Stimulated activated CD8-positive, alpha-beta memory T cell treated with anti-CD3 and anti-CD28 coated beads, Interleukin-7, amount 100 ng/mL, for 4 hours (primary cell): ENCODE measurements around the gene PGD.
"Not testable (repeated sequence)": the region's sequence is repeated elsewhere in the genome, so short reads cannot be mapped to it uniquely, and the experiment has no call there.

Experiments used
- DNase-seq, 2 donors: peaks; one replicate each; pipeline ENCODE4 v3.0.0-alpha.2; 2020; ENCODE audit warnings: low read depth in 2 of 2

Gene PGD

GRCh38 chr1:10437052-10437451, 38.2 kb downstream of the PGD start:
- no peak for DNase-seq

- no peak for DNase-seq
Measured at GRCh38 chr1:10438677-10439163, 39.9 kb downstream of the PGD start.

GRCh38 chr1:10440305-10440704, 41.4 kb downstream of the PGD start:
- DNase-seq = no peak

GRCh38 chr1:10440794-10441193, 41.9 kb downstream of the PGD start:
- DNase-seq = no peak

GRCh38 chr1:10444248-10444647, 45.4 kb downstream of the PGD start:
- no peak for DNase-seq

- no peak for DNase-seq
Measured at GRCh38 chr1:10444795-10445397, 46.0 kb downstream of the PGD start.

GRCh38 chr1:10446790-10447422, 48.0 kb downstream of the PGD start:
- DNase-seq = no peak

- no peak for DNase-seq
Measured at GRCh38 chr1:10449751-10450150, 50.9 kb downstream of the PGD start, which contains the start of gene CORT. Gene CORT, plus strand, starts transcription at chr1:10450031. Its CDS starts 193 bp downstream, at chr1:10450224.

GRCh38 chr1:10450156-10450814, 51.4 kb downstream of the PGD start:
- no peak for DNase-seq

GRCh38 chr1:10450836-10451235, 52.0 kb downstream of the PGD start:
- no peak for DNase-seq

GRCh38 chr1:10451287-10451686, 52.4 kb downstream of the PGD start:
- DNase-seq = no peak

- no peak for DNase-seq
Measured at GRCh38 chr1:10456048-10456447, 57.2 kb downstream of the PGD start.

GRCh38 chr1:10456661-10457060, 57.8 kb downstream of the PGD start:
- DNase-seq = no peak

- DNase-seq = not testable (repeated sequence)
Measured at GRCh38 chr1:10457462-10457861, 58.6 kb downstream of the PGD start.

- DNase-seq = no peak
Measured at GRCh38 chr1:10457875-10458274, 59.0 kb downstream of the PGD start.

- no peak for DNase-seq
Measured at GRCh38 chr1:10459184-10459583, 60.3 kb downstream of the PGD start.

- DNase-seq = no peak
Measured at GRCh38 chr1:10467078-10467477, 68.2 kb downstream of the PGD start.

- DNase-seq = no peak
Measured at GRCh38 chr1:10470043-10470442, 71.2 kb downstream of the PGD start.
